Measurements from ENCODE around the gene LAMTOR3. TPM values are rescaled to one million over a fixed set of nuclear protein-coding genes. Genes with fewer than 3 reads are reported as not detected.

Gene LAMTOR3
- total and polyA plus RNA-seq, 2 experiments from 2014 or later, result 40.8 to 64.5 TPM

DNA sequence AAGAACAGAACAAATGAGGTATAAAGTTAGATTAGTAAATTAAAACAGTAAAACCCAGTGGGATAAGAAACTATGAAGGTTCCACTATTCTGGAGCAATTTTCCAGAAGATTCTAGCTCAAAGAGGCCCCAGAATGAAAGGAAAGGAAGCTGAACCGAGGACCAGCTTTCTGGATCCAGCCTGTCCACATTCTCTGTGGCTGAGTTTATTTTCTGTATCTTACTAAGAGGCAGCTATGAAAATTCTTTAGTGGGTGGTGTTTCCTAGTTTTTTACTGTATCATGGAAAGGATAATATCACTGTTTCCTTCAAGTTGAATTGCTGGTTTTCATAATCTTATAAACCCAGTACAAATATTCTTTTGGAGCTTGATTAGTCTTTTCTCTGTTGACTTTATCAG lies 65.8 kb downstream of the LAMTOR3 start:
- no peak overlapping the region for H3K4me3 ChIP-seq
- H3K9me3 Mint-ChIP-seq, result no peaks in the 10 kb centered on the region
- no peak for ATAC-seq

More for the DNA sequence above, 65.8 kb downstream of the LAMTOR3 start:
- Histone ChIP-seq H3K36me3 (ENCODE audit: insufficient read depth) (no peaks in the 10 kb centered on the region), H3K4me2 (no peak overlapping the region), H3K27ac (ENCODE audit: low read depth) (no peak overlapping the region), H3K79me2 (replicated peaks; ENCODE audit: insufficient read depth) (no peaks in the 10 kb centered on the region), H3K9me2 (ENCODE audit: insufficient read depth) (no peaks in the 10 kb centered on the region), H2AFZ (no peak overlapping the region), H3K27me3 (ENCODE audit: insufficient read depth) (no peaks in the 10 kb centered on the region), H4K20me1 (replicated peaks; ENCODE audit: insufficient read depth) (no peaks in the 10 kb centered on the region), H3K4me1 (ENCODE audit: insufficient read depth) (no peaks in the 10 kb centered on the region), H3F3A (replicated peaks; ENCODE audit: low read depth) (no peaks in the 10 kb centered on the region)
- DNase-seq (ENCODE audit: low spot score), result no peak
- no peaks in the 10 kb centered on the region for H3K27me3 Mint-ChIP-seq (ENCODE audit: insufficient read depth, low read depth, poor library complexity)
- H3K4me1 Mint-ChIP-seq, result no peaks in the 10 kb centered on the region
- no peak overlapping the region for H3K4me3 Mint-ChIP-seq
- no peak for TF ChIP-seq STAT1 (IDR thresholded peaks at IDR 0.05; ENCODE audit: unreplicated experiment)
- TF ChIP-seq, protein P1, sequence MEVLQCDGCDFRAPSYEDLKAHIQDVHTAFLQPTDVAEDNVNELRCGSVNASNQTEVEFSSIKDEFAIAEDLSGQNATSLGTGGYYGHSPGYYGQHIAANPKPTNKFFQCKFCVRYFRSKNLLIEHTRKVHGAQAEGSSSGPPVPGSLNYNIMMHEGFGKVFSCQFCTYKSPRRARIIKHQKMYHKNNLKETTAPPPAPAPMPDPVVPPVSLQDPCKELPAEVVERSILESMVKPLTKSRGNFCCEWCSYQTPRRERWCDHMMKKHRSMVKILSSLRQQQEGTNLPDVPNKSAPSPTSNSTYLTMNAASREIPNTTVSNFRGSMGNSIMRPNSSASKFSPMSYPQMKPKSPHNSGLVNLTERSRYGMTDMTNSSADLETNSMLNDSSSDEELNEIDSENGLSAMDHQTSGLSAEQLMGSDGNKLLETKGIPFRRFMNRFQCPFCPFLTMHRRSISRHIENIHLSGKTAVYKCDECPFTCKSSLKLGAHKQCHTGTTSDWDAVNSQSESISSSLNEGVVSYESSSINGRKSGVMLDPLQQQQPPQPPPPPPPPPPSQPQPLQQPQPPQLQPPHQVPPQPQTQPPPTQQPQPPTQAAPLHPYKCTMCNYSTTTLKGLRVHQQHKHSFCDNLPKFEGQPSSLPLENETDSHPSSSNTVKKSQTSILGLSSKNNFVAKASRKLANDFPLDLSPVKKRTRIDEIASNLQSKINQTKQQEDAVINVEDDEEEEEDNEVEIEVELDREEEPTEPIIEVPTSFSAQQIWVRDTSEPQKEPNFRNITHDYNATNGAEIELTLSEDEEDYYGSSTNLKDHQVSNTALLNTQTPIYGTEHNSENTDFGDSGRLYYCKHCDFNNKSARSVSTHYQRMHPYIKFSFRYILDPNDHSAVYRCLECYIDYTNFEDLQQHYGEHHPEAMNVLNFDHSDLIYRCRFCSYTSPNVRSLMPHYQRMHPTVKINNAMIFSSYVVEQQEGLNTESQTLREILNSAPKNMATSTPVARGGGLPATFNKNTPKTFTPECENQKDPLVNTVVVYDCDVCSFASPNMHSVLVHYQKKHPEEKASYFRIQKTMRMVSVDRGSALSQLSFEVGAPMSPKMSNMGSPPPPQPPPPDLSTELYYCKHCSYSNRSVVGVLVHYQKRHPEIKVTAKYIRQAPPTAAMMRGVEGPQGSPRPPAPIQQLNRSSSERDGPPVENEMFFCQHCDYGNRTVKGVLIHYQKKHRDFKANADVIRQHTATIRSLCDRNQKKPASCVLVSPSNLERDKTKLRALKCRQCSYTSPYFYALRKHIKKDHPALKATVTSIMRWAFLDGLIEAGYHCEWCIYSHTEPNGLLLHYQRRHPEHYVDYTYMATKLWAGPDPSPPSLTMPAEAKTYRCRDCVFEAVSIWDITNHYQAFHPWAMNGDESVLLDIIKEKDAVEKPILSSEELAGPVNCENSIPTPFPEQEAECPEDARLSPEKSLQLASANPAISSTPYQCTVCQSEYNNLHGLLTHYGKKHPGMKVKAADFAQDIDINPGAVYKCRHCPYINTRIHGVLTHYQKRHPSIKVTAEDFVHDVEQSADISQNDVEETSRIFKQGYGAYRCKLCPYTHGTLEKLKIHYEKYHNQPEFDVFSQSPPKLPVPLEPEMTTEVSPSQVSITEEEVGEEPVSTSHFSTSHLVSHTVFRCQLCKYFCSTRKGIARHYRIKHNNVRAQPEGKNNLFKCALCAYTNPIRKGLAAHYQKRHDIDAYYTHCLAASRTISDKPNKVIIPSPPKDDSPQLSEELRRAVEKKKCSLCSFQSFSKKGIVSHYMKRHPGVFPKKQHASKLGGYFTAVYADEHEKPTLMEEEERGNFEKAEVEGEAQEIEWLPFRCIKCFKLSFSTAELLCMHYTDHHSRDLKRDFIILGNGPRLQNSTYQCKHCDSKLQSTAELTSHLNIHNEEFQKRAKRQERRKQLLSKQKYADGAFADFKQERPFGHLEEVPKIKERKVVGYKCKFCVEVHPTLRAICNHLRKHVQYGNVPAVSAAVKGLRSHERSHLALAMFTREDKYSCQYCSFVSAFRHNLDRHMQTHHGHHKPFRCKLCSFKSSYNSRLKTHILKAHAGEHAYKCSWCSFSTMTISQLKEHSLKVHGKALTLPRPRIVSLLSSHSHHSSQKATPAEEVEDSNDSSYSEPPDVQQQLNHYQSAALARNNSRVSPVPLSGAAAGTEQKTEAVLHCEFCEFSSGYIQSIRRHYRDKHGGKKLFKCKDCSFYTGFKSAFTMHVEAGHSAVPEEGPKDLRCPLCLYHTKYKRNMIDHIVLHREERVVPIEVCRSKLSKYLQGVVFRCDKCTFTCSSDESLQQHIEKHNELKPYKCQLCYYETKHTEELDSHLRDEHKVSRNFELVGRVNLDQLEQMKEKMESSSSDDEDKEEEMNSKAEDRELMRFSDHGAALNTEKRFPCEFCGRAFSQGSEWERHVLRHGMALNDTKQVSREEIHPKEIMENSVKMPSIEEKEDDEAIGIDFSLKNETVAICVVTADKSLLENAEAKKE (CRISPR knock-in tag; IDR thresholded peaks at IDR 0.05), result no peak
- TF ChIP-seq, protein P2, sequence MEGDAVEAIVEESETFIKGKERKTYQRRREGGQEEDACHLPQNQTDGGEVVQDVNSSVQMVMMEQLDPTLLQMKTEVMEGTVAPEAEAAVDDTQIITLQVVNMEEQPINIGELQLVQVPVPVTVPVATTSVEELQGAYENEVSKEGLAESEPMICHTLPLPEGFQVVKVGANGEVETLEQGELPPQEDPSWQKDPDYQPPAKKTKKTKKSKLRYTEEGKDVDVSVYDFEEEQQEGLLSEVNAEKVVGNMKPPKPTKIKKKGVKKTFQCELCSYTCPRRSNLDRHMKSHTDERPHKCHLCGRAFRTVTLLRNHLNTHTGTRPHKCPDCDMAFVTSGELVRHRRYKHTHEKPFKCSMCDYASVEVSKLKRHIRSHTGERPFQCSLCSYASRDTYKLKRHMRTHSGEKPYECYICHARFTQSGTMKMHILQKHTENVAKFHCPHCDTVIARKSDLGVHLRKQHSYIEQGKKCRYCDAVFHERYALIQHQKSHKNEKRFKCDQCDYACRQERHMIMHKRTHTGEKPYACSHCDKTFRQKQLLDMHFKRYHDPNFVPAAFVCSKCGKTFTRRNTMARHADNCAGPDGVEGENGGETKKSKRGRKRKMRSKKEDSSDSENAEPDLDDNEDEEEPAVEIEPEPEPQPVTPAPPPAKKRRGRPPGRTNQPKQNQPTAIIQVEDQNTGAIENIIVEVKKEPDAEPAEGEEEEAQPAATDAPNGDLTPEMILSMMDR (conservative IDR thresholded peaks at IDR 0.05; ENCODE audit: low read depth in 2 of 2), result no peak
- no peak for TF ChIP-seq NANOG (IDR thresholded peaks at IDR 0.05; ENCODE audit: borderline replicate concordance)
- TF ChIP-seq, protein P3, sequence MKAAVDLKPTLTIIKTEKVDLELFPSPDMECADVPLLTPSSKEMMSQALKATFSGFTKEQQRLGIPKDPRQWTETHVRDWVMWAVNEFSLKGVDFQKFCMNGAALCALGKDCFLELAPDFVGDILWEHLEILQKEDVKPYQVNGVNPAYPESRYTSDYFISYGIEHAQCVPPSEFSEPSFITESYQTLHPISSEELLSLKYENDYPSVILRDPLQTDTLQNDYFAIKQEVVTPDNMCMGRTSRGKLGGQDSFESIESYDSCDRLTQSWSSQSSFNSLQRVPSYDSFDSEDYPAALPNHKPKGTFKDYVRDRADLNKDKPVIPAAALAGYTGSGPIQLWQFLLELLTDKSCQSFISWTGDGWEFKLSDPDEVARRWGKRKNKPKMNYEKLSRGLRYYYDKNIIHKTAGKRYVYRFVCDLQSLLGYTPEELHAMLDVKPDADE (IDR thresholded peaks at IDR 0.05), result no peak
- TF ChIP-seq, protein P4, sequence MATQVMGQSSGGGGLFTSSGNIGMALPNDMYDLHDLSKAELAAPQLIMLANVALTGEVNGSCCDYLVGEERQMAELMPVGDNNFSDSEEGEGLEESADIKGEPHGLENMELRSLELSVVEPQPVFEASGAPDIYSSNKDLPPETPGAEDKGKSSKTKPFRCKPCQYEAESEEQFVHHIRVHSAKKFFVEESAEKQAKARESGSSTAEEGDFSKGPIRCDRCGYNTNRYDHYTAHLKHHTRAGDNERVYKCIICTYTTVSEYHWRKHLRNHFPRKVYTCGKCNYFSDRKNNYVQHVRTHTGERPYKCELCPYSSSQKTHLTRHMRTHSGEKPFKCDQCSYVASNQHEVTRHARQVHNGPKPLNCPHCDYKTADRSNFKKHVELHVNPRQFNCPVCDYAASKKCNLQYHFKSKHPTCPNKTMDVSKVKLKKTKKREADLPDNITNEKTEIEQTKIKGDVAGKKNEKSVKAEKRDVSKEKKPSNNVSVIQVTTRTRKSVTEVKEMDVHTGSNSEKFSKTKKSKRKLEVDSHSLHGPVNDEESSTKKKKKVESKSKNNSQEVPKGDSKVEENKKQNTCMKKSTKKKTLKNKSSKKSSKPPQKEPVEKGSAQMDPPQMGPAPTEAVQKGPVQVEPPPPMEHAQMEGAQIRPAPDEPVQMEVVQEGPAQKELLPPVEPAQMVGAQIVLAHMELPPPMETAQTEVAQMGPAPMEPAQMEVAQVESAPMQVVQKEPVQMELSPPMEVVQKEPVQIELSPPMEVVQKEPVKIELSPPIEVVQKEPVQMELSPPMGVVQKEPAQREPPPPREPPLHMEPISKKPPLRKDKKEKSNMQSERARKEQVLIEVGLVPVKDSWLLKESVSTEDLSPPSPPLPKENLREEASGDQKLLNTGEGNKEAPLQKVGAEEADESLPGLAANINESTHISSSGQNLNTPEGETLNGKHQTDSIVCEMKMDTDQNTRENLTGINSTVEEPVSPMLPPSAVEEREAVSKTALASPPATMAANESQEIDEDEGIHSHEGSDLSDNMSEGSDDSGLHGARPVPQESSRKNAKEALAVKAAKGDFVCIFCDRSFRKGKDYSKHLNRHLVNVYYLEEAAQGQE (IDR thresholded peaks at IDR 0.05; ENCODE audit: unreplicated experiment), result no peak
- no peak for TF ChIP-seq JUNB (IDR thresholded peaks at IDR 0.05; ENCODE audit: unreplicated experiment)
- TF ChIP-seq EZH2phosphoT487 (IDR thresholded peaks at IDR 0.05; ENCODE audit: unreplicated experiment), result no peak
- TF ChIP-seq CREB1 (CRISPR knock-in tag; IDR thresholded peaks at IDR 0.05; ENCODE audit: low read depth), result no peak
- TF ChIP-seq EZH2 (IDR thresholded peaks at IDR 0.05; ENCODE audit: low read depth, unreplicated experiment), result no peak
- TF ChIP-seq ZNF331 (CRISPR knock-in tag; IDR thresholded peaks at IDR 0.05; ENCODE audit: low read depth), result no peak
- TF ChIP-seq ZNF114 (CRISPR knock-in tag; IDR thresholded peaks at IDR 0.05), result no peak
- TF ChIP-seq POLR2AphosphoS5 (IDR thresholded peaks at IDR 0.05; ENCODE audit: low read depth), result no peak
- no peak overlapping the region for H3K27ac Mint-ChIP-seq
- H3K36me3 Mint-ChIP-seq (ENCODE audit: low read depth), result no peaks in the 10 kb centered on the region

All from GM23338 (cell line).